HCT116 (cell line): ENCODE results near the gene DCHS2. TPM values are rescaled to one million over a fixed set of nuclear protein-coding genes. Genes with fewer than 3 reads are reported as not detected.

Experiments used
- ATAC-seq: fragments of 200-7000 bp; cut with Tn5 transposase; 2 replicates; pipeline ENCODE4 v1.9.1; 2020; ENCODE audit warnings: mild to moderate bottlenecking, moderate library complexity
- BruUV-seq: library from RNA; stranded (reverse); fragments of 400-500 nt; replicated peaks from 2 replicates; lab custom pipeline; 2021; lab: Mats Ljungman, UMichigan
- CTCF ChIA-PET: fragments of 300-600 bp; sonication (Branson Sonifier 250); formaldehyde crosslinking; loops from one replicate; lab custom pipeline; 2021; ENCODE audit warnings: antibody characterized with exemption; lab: Charles Lee
- POLR2A ChIA-PET: fragments of 300-600, 350-600 bp; sonication (Branson Sonifier 250); formaldehyde crosslinking; loops from one replicate; lab custom pipeline; 2021; ENCODE audit warnings: antibody characterized with exemption; lab: Charles Lee
- RAD21 ChIA-PET, 2 experiments: fragments of 300-600 bp; sonication (Branson Sonifier 250); formaldehyde crosslinking; loops; one replicate each; lab custom pipeline; 2023; ENCODE audit warnings: low total read pairs in 2 of 2; ENCODE audit not compliant: uncharacterized antibody in 2 of 2, unreplicated experiment in 2 of 2, low non-redundant PET in 1 of 2; lab: Charles Lee
- DNase-seq: peaks from one replicate; pipeline ENCODE4 v3.0.0-alpha.2; 2010; ENCODE audit warnings: low read depth, low spot score
- H2AFZ ChIP-seq: fragments of 200-600 bp; shearing (Covaris generic), sonication (generic); 2 replicates; pipeline ENCODE4 v1.6.1; 2017; ENCODE audit warnings: low read depth, mixed run types, mixed read lengths, antibody characterized with exemption, low read length; ENCODE audit not compliant: poor library complexity, severe bottlenecking
- H3K27ac ChIP-seq: 2 replicates; pipeline ENCODE4 v1.5.1; 2012; ENCODE audit warnings: low read depth, low read length
- H3K27me3 ChIP-seq: fragments of 200-600 bp; sonication (generic); 2 replicates; pipeline ENCODE4 v1.6.1; 2016; ENCODE audit warnings: mixed run types, low read length, mixed read lengths; ENCODE audit not compliant: insufficient read depth
- H3K36me3 ChIP-seq, 2 experiments: fragments of 200-500 bp in 1 of 2; fragments of 200-600 bp in 1 of 2; sonication (Bioruptor generic) in 1 of 2; sonication (generic) in 1 of 2; 2 replicates each; pipeline versions ENCODE4 v1.5.1 to v1.6.1; 2014 to 2016; ENCODE audit warnings: low read length in 2 of 2, inconsistent platforms in 1 of 2, mixed read lengths in 1 of 2, mixed run types in 1 of 2; ENCODE audit not compliant: insufficient read depth in 2 of 2, control insufficient read depth in 1 of 2
- H3K4me1 ChIP-seq, 2 experiments: fragments of 200-600 bp in 1 of 2; sonication (generic) in 1 of 2; 2 replicates each; pipeline versions ENCODE4 v1.5.1 to v1.6.1; 2012 to 2017; ENCODE audit warnings: low read length in 2 of 2, inconsistent platforms in 1 of 2, mild to moderate bottlenecking in 1 of 2, mixed read lengths in 1 of 2, mixed run types in 1 of 2, moderate library complexity in 1 of 2; ENCODE audit not compliant: insufficient read depth in 2 of 2, control insufficient read depth in 1 of 2
- H3K4me2 ChIP-seq: fragments of 200-600 bp; sonication (generic); 2 replicates; pipeline ENCODE4 v1.6.1; 2017; ENCODE audit warnings: mixed run types, low read length, mixed read lengths
- H3K4me3 ChIP-seq, 2 experiments: fragments of 200-600 bp in 1 of 2; sonication (generic) in 1 of 2; replicated peaks in 1 of 2; 2 replicates each; pipeline ENCODE4 v1.5.1; 2011 to 2016; ENCODE audit warnings: low read length in 2 of 2, control low read depth in 1 of 2, low read depth in 1 of 2, mild to moderate bottlenecking in 1 of 2, mixed read lengths in 1 of 2, mixed run types in 1 of 2
- H3K79me2 ChIP-seq: fragments of 200-600 bp; sonication (generic); 2 replicates; pipeline ENCODE4 v1.6.1; 2017; ENCODE audit warnings: mild to moderate bottlenecking, mixed run types, low read length, moderate library complexity, mixed read lengths; ENCODE audit not compliant: insufficient read depth
- H3K9ac ChIP-seq: fragments of 200-600 bp; sonication (generic); 2 replicates; pipeline ENCODE4 v1.6.1; 2016; ENCODE audit warnings: low read length, mixed read lengths
- H3K9me2 ChIP-seq: fragments of 200-600 bp; sonication (generic), shearing (Covaris generic); 2 replicates; pipeline ENCODE4 v1.6.1; 2017; ENCODE audit warnings: mixed run types, mild to moderate bottlenecking, moderate library complexity; ENCODE audit not compliant: insufficient read depth
- H3K9me3 ChIP-seq, 2 experiments: fragments of 200-500 bp in 1 of 2; fragments of 200-600 bp in 1 of 2; sonication (Bioruptor generic) in 1 of 2; sonication (generic) in 1 of 2; 2 replicates each; pipeline ENCODE4 v1.6.1; 2014 to 2017; ENCODE audit warnings: low read length in 2 of 2, mixed read lengths in 2 of 2, inconsistent platforms in 1 of 2, low read depth in 1 of 2, mild to moderate bottlenecking in 1 of 2, mixed run types in 1 of 2, moderate library complexity in 1 of 2; ENCODE audit not compliant: control insufficient read depth in 1 of 2, insufficient read depth in 1 of 2
- H4K20me1 ChIP-seq: fragments of 200-600 bp; sonication (generic), shearing (Covaris generic); 2 replicates; pipeline ENCODE4 v1.6.1; 2017; ENCODE audit warnings: mixed run types, mild to moderate bottlenecking, moderate library complexity; ENCODE audit not compliant: insufficient read depth
- CBX3 ChIP-seq: IDR thresholded peaks from 2 replicates; pipeline ENCODE4 v1.6.1; 2012; ENCODE audit warnings: low read depth
- CEBPB ChIP-seq: IDR thresholded peaks from 2 replicates; pipeline ENCODE4 v1.6.1; 2012; ENCODE audit warnings: low read depth
- EZH2 ChIP-seq: fragments of 200-600 bp; sonication (generic); IDR thresholded peaks from 2 replicates; pipeline ENCODE4 v1.6.1; 2017; ENCODE audit warnings: antibody characterized with exemption, mixed run types
- EZH2phosphoT487 ChIP-seq: fragments of 200-600 bp; IDR thresholded peaks from 2 replicates; pipeline ENCODE4 v1.6.1; 2018; ENCODE audit warnings: antibody characterized with exemption, borderline replicate concordance
- FOSL1 ChIP-seq: IDR thresholded peaks from 2 replicates; pipeline ENCODE4 v1.6.1; 2012; ENCODE audit warnings: low read depth
- JUND ChIP-seq: IDR thresholded peaks from 2 replicates; pipeline ENCODE4 v1.6.1; 2012
- RAD21 ChIP-seq: IDR thresholded peaks from 2 replicates; pipeline ENCODE4 v1.6.1; 2012; ENCODE audit warnings: low read depth, mild to moderate bottlenecking
- REST ChIP-seq: IDR thresholded peaks from 2 replicates; pipeline ENCODE4 v1.6.1; 2012; ENCODE audit warnings: low read depth
- SIN3A ChIP-seq: IDR thresholded peaks from 2 replicates; pipeline ENCODE4 v1.6.1; 2012; ENCODE audit warnings: low read depth
- SP1 ChIP-seq: IDR thresholded peaks from 2 replicates; pipeline ENCODE4 v1.6.1; 2012; ENCODE audit warnings: low read depth
- SRF ChIP-seq: IDR thresholded peaks from 2 replicates; pipeline ENCODE4 v1.6.1; 2012; ENCODE audit warnings: low read depth
- TCF7L2 ChIP-seq: IDR thresholded peaks from 2 replicates; pipeline ENCODE4 v1.7.0; 2011; ENCODE audit warnings: borderline replicate concordance, inconsistent platforms; ENCODE audit not compliant: insufficient read depth, insufficient read length; ENCODE audit errors: extremely low read depth
- ZFX ChIP-seq: fragments of 450-650 bp; IDR thresholded peaks from 2 replicates; pipeline ENCODE4 v1.6.1; 2017
- ZNF274 ChIP-seq: fragments of 200-500 bp; sonication (Bioruptor generic); IDR thresholded peaks from 2 replicates; pipeline ENCODE4 v1.6.1; 2014; ENCODE audit warnings: mild to moderate bottlenecking, low read depth, low read length, inconsistent platforms
- intact Hi-C: fragments of 100-400 bp; cut with micrococcal nuclease; formaldehyde crosslinking; loops from 2 replicates; pipeline ENCODE4 v1.10.0; 2022
- total RNA-seq: library from RNA; stranded (reverse); gene quantifications from one replicate; pipeline ENCODE4 v1.2.1, GENCODE V29; 2021; ENCODE audit not compliant: unreplicated experiment
- TF ChIP-seq, protein P1 (sequence below): IDR thresholded peaks from 2 replicates; pipeline ENCODE4 v1.6.1; 2011; ENCODE audit warnings: mild to moderate bottlenecking, low read length, moderate library complexity; ENCODE audit not compliant: insufficient replicate concordance; ENCODE audit errors: extremely low read depth
- TF ChIP-seq, protein P2 (sequence below), 3 experiments: fragments of 200-600 bp in 1 of 3; sonication (generic) in 1 of 3; IDR thresholded peaks in 2 of 3; conservative IDR thresholded peaks in 1 of 3; 2 replicates each; pipeline ENCODE4 v1.5.1; 2012 to 2017; ENCODE audit warnings: low read depth in 2 of 3, low read length in 2 of 3, antibody characterized with exemption in 1 of 3, borderline replicate concordance in 1 of 3, control low read depth in 1 of 3, mild to moderate bottlenecking in 1 of 3, mixed read lengths in 1 of 3, mixed run types in 1 of 3, moderate library complexity in 1 of 3; ENCODE audit not compliant: insufficient read depth in 1 of 3
- TF ChIP-seq, protein P3 (sequence below): IDR thresholded peaks from 2 replicates; pipeline ENCODE4 v1.6.1; 2012

Gene DCHS2
- total RNA-seq, 1 experiment from 2014 or later: 0.05 TPM

DNA sequence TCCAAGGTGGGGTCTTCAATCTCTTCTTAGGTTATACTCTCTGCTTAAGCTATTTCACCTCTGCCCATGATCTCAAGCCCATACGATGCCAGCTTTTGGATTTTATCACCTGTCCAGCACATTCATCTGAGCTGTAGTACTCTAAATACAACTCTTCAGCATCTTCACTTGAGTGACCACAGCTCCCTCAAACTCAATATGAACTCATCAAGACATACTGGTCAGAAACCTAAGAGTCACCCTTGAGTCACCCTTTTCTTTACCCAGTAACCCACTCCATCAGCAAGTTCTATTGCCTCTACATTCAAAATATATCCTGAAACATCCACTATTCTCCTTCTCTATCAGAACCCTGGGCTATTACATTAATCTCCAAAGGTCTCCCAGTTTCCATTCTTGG lies 69.4 kb downstream of the DCHS2 start (continued):
- TF ChIP-seq, protein P1, sequence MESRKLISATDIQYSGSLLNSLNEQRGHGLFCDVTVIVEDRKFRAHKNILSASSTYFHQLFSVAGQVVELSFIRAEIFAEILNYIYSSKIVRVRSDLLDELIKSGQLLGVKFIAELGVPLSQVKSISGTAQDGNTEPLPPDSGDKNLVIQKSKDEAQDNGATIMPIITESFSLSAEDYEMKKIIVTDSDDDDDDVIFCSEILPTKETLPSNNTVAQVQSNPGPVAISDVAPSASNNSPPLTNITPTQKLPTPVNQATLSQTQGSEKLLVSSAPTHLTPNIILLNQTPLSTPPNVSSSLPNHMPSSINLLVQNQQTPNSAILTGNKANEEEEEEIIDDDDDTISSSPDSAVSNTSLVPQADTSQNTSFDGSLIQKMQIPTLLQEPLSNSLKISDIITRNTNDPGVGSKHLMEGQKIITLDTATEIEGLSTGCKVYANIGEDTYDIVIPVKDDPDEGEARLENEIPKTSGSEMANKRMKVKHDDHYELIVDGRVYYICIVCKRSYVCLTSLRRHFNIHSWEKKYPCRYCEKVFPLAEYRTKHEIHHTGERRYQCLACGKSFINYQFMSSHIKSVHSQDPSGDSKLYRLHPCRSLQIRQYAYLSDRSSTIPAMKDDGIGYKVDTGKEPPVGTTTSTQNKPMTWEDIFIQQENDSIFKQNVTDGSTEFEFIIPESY: no peak
- TF ChIP-seq EZH2phosphoT487 (no peak), JUND (no peak), ZNF274 (no peak)
- TF ChIP-seq, all 23 proteins: peak for 0

DNA sequence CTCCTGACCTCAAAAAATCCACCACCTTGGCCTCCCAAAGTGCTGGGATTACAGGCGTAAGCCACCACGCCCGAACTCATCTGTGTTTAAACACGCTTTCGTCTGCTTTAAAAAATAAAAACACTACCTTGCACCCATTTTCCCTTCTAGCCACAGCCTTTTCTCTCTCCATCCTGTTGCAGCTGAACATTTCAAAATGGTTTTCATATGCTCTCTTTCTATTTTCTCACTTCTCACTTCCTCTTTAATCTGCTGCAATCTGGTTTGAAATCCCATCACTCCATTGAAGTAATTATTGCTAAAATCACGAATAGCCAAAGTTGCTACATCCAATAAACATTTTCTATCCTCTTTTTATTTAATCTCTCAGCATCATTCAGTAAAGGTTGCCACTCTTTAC lies 70.0 kb downstream of the DCHS2 start:
- CTCF ChIA-PET: no interaction called here
- H3K9ac ChIP-seq: no peak overlapping the region
- intact Hi-C loops: no loop called here
- no peaks in the 10 kb centered on the region for H3K9me3 ChIP-seq
- BruUV-seq: no TSS peak
- ATAC-seq (no peak), DNase-seq (no peak)
- H3K79me2 ChIP-seq: no peaks in the 10 kb centered on the region
- no peak overlapping the region for H2AFZ ChIP-seq
- no peaks in the 10 kb centered on the region for H3K36me3 ChIP-seq
- RAD21 ChIA-PET: no interaction called here
- no peaks in the 10 kb centered on the region for H3K27me3 ChIP-seq
- H3K4me2 ChIP-seq: no peak overlapping the region
- no peak overlapping the region for H3K27ac ChIP-seq
- POLR2A ChIA-PET: no interaction called here
- H3K4me1 ChIP-seq: no peaks in the 10 kb centered on the region
- H4K20me1 ChIP-seq: no peaks in the 10 kb centered on the region
- no peak overlapping the region for H3K4me3 ChIP-seq
- H3K9me2 ChIP-seq: no peaks in the 10 kb centered on the region
- TF ChIP-seq SIN3A: no peak
- no peak for TF ChIP-seq ZNF274
- TF ChIP-seq FOSL1: no peak
- no peak for TF ChIP-seq CBX3
- TF ChIP-seq CEBPB: no peak
- TF ChIP-seq, protein P2, sequence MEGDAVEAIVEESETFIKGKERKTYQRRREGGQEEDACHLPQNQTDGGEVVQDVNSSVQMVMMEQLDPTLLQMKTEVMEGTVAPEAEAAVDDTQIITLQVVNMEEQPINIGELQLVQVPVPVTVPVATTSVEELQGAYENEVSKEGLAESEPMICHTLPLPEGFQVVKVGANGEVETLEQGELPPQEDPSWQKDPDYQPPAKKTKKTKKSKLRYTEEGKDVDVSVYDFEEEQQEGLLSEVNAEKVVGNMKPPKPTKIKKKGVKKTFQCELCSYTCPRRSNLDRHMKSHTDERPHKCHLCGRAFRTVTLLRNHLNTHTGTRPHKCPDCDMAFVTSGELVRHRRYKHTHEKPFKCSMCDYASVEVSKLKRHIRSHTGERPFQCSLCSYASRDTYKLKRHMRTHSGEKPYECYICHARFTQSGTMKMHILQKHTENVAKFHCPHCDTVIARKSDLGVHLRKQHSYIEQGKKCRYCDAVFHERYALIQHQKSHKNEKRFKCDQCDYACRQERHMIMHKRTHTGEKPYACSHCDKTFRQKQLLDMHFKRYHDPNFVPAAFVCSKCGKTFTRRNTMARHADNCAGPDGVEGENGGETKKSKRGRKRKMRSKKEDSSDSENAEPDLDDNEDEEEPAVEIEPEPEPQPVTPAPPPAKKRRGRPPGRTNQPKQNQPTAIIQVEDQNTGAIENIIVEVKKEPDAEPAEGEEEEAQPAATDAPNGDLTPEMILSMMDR (IDR thresholded peaks at IDR 0.05 in 2 of 3, conservative IDR thresholded peaks at IDR 0.05 in 1 of 3; ENCODE audit: borderline replicate concordance in 1 of 3, insufficient read depth in 1 of 3, low read depth in 2 of 3, low read length in 2 of 3): no peak
- no peak for TF ChIP-seq REST
- no peak for TF ChIP-seq EZH2
- no peak for TF ChIP-seq TCF7L2
- no peak for TF ChIP-seq SP1
- TF ChIP-seq, protein P1: no peak
- no peak for TF ChIP-seq RAD21
- TF ChIP-seq SRF: no peak
- TF ChIP-seq ZFX: no peak
- TF ChIP-seq, protein P3, sequence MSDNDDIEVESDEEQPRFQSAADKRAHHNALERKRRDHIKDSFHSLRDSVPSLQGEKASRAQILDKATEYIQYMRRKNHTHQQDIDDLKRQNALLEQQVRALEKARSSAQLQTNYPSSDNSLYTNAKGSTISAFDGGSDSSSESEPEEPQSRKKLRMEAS: no peak
